NCI-H2107 (cell line): Measurements from ENCODE around the gene KIF5C.

Experiments
- DNase-seq: peaks from one replicate; lab custom pipeline; 2025; lab: John Stamatoyannopoulos, UW

The KIF5C gene

GRCh38 chr2:149041482-149041881 lies 166.5 kb downstream of the KIF5C start:
- no peak for DNase-seq

GRCh38 chr2:149042881-149043280 lies 167.9 kb downstream of the KIF5C start:
- DNase-seq: no peak

GRCh38 chr2:149044500-149044899 lies 169.5 kb downstream of the KIF5C start:
- DNase-seq: no peak

- DNase-seq: no peak
Measured at GRCh38 chr2:149047118-149047517, 172.1 kb downstream of the KIF5C start.

GRCh38 chr2:149049142-149049541 lies 174.1 kb downstream of the KIF5C start:
- DNase-seq: no peak

GRCh38 chr2:149050188-149050587 lies 175.2 kb downstream of the KIF5C start:
- DNase-seq: no peak

GRCh38 chr2:149055751-149056150 lies 180.7 kb downstream of the KIF5C start:
- no peak for DNase-seq

GRCh38 chr2:149056541-149057255 lies 181.7 kb downstream of the KIF5C start:
- no peak for DNase-seq

- no peak for DNase-seq
Measured at GRCh38 chr2:149057401-149057800, 182.4 kb downstream of the KIF5C start.

GRCh38 chr2:149058936-149059335 lies 183.9 kb downstream of the KIF5C start:
- no peak for DNase-seq

GRCh38 chr2:149059822-149060221 lies 184.8 kb downstream of the KIF5C start:
- DNase-seq: no peak

GRCh38 chr2:149061133-149061745 lies 186.2 kb downstream of the KIF5C start:
- no peak for DNase-seq

GRCh38 chr2:149062531-149062930 lies 187.5 kb downstream of the KIF5C start:
- DNase-seq: no peak

GRCh38 chr2:149063177-149063576 lies 188.2 kb downstream of the KIF5C start:
- DNase-seq: no peak

- no peak for DNase-seq
Measured at GRCh38 chr2:149064365-149064841, 189.4 kb downstream of the KIF5C start.

- DNase-seq: no peak
Measured at GRCh38 chr2:149064856-149065630, 190.0 kb downstream of the KIF5C start.

GRCh38 chr2:149068225-149068995 lies 193.4 kb downstream of the KIF5C start:
- no peak for DNase-seq

GRCh38 chr2:149068996-149069888 lies 194.2 kb downstream of the KIF5C start:
- no peak for DNase-seq

- DNase-seq: no peak
Measured at GRCh38 chr2:149070681-149071320, 195.8 kb downstream of the KIF5C start.

GRCh38 chr2:149075105-149075504 lies 200.1 kb downstream of the KIF5C start:
- DNase-seq: no peak

GRCh38 chr2:149075853-149076252 lies 200.8 kb downstream of the KIF5C start:
- DNase-seq: no peak
